GM10847 (cell line): ENCODE results near the gene OR13F1.

Experiments used
- POLR2A ChIP-seq: IDR thresholded peaks from 2 replicates; pipeline ENCODE4 v1.6.1; 2011; ENCODE audit not compliant: insufficient read length; ENCODE audit errors: extremely low read depth

The OR13F1 gene

GRCh38 chr9:104503963-104504362, at the start of gene OR13F1:
Gene OR13F1 (plus strand): TSS chr9:104504263. CDS start chr9:104504263, 0 bp downstream.
- TF ChIP-seq POLR2A = no peak

GRCh38 chr9:104456831-104457230, 47.2 kb upstream of the OR13F1 start:
- TF ChIP-seq POLR2A = no peak

- TF ChIP-seq POLR2A = no peak
These were observed 40.2 kb upstream of the OR13F1 start for GRCh38 chr9:104463864-104464263.

- TF ChIP-seq POLR2A = no peak
These were observed 35.8 kb upstream of the OR13F1 start for GRCh38 chr9:104468261-104468660.

GRCh38 chr9:104482921-104483570, 21.0 kb upstream of the OR13F1 start:
- no peak for TF ChIP-seq POLR2A

- no peak for TF ChIP-seq POLR2A
These were observed 19.0 kb upstream of the OR13F1 start for GRCh38 chr9:104485014-104485413.

GRCh38 chr9:104494808-104495207, 9.3 kb upstream of the OR13F1 start:
- no peak for TF ChIP-seq POLR2A

GRCh38 chr9:104503440-104503839, 623 bp upstream of the OR13F1 start:
- no peak for TF ChIP-seq POLR2A

- TF ChIP-seq POLR2A = no peak
These were observed 2.5 kb downstream of the OR13F1 start for GRCh38 chr9:104506565-104506964.

- no peak for TF ChIP-seq POLR2A
These were observed 10.8 kb downstream of the OR13F1 start for GRCh38 chr9:104514901-104515300.

GRCh38 chr9:104527109-104527508, 23.0 kb downstream of the OR13F1 start, which contains the start of gene OR13C4:
Gene OR13C4 (minus strand): TSS chr9:104527209. CDS start chr9:104527209, 0 bp downstream.
- TF ChIP-seq POLR2A = no peak

GRCh38 chr9:104536756-104537155, 32.7 kb downstream of the OR13F1 start, which contains the start of gene OR13C3:
Gene OR13C3 (minus strand): TSS chr9:104536856. CDS start chr9:104536723, 133 bp downstream.
- no peak for TF ChIP-seq POLR2A

GRCh38 chr9:104539275-104539674, 35.2 kb downstream of the OR13F1 start:
- no peak for TF ChIP-seq POLR2A

- no peak for TF ChIP-seq POLR2A
These were observed 40.6 kb downstream of the OR13F1 start for GRCh38 chr9:104544644-104545043.

- TF ChIP-seq POLR2A = no peak
These were observed 49.2 kb downstream of the OR13F1 start for GRCh38 chr9:104553261-104553660.
